Psoas muscle (tissue), 8 donors: ENCODE results near the gene PPP4R4. TPM values are rescaled to one million over a fixed set of nuclear protein-coding genes. Genes with fewer than 3 reads are reported as not detected.

Experiments used
- ATAC-seq, 4 donors: fragments of 200-7000 bp; cut with Tn5 transposase; one replicate each; pipeline ENCODE4 v1.9.1; 2020; ENCODE audit warnings: moderate library complexity in 3 of 4, mild to moderate bottlenecking in 2 of 4
- DNase-seq, 2 donors: peaks; one replicate each; pipeline ENCODE4 v3.0.0-alpha.2; 2020
- H3K27ac ChIP-seq: fragments of 200-600 bp; one replicate; pipeline ENCODE4 v1.8.0; 2022
- H3K27me3 ChIP-seq, 3 donors: fragments of 200-600 bp in 1 of 3; one replicate each; pipeline versions ENCODE4 v1.6.1 to v1.8.0; 2013 to 2022; ENCODE audit warnings: low read length in 2 of 3, mild to moderate bottlenecking in 2 of 3, moderate library complexity in 1 of 3; ENCODE audit not compliant: insufficient read depth in 3 of 3
- H3K36me3 ChIP-seq, 2 donors: fragments of 200-600 bp in 1 of 2; one replicate each; pipeline versions ENCODE4 v1.6.1 to v1.8.0; 2013 to 2022; ENCODE audit warnings: low read depth in 1 of 2, mild to moderate bottlenecking in 1 of 2, moderate library complexity in 1 of 2; ENCODE audit not compliant: insufficient read depth in 1 of 2
- H3K4me1 ChIP-seq: fragments of 200-600 bp; one replicate; pipeline ENCODE4 v1.8.0; 2022
- H3K4me3 ChIP-seq: fragments of 200-600 bp; one replicate; pipeline ENCODE4 v1.8.0; 2022; ENCODE audit warnings: mild to moderate bottlenecking
- H3K9me3 ChIP-seq: fragments of 200-600 bp; one replicate; pipeline ENCODE4 v1.8.0; 2022
- WGBS, 3 donors: extraction: QIAGEN DNeasy Blood & Tissue Kit; methylation state at CpG; one replicate each; pipeline versions ENCODE4 v1.1.6 to v1.1.7; 2013; 5-methylcytosine and 5-hydroxymethylcytosine counted together
- intact Hi-C, 2 donors: fragments of 100-400 bp; cut with DNase I; formaldehyde crosslinking; loops; one replicate each; pipeline versions ENCODE4 v1.11.0 to v1.14.2; 2022
- polyA plus RNA-seq, 3 donors: library from polyadenylated mRNA; stranded (reverse); fragments of 200-250 nt; gene quantifications; one replicate each; pipeline ENCODE4 v1.2.3, GENCODE V29; 2013
- total RNA-seq, 4 donors: library from RNA; stranded (reverse); fragmentation: NEBNext Ultra II Directional in 2 of 4; extraction: Animal tissue kit (Norgen Biotek cat#: 25700) in 2 of 4; gene quantifications; one replicate each; pipeline versions ENCODE4 v1.2.1 to v1.2.4, GENCODE V29; 2021 to 2023
- TF ChIP-seq, protein P1 (sequence below): fragments of 200-600 bp; IDR thresholded peaks from one replicate; pipeline ENCODE4 v1.8.0; 2022; ENCODE audit warnings: antibody characterized with exemption
- donor health status: healthy with polysubstance abuse.
- donor health status: DM: no; HTN: no; CAD: no; lungs with moderate emphysema.
- donor health status: Bipolar disorder and iron deficiency.
- donor health status: healthy.
- donor health status: DM: yes; HTN: yes; CAD: no.
- donor health status: DM: no; HTN: no; CAD: no.
- donor health status: DM: no; HTN: no; CAD: no.
- donor health status: DM: yes; HTN: yes; CAD: no.

The PPP4R4 gene
- total and polyA plus RNA-seq, 7 donors: 0.01 to 0.73 (median 0.19) TPM; not detected in 1

GRCh38 chr14:94126800-94127199 lies 47.3 kb upstream of the PPP4R4 start:
- no peak overlapping the region for H3K27ac ChIP-seq
- WGBS, 3 donors: 79 to 96% (median 79%) methylated on average over 5 of the region's 5 CpGs
- no peaks in the 10 kb centered on the region for H3K36me3 ChIP-seq
- H3K4me3 ChIP-seq: no peak overlapping the region
- DNase-seq: no peak
- intact Hi-C loops: no loop called here
- H3K9me3 ChIP-seq: no peaks in the 10 kb centered on the region
- H3K27me3 ChIP-seq: no peaks in the 10 kb centered on the region
- TF ChIP-seq, protein P1, sequence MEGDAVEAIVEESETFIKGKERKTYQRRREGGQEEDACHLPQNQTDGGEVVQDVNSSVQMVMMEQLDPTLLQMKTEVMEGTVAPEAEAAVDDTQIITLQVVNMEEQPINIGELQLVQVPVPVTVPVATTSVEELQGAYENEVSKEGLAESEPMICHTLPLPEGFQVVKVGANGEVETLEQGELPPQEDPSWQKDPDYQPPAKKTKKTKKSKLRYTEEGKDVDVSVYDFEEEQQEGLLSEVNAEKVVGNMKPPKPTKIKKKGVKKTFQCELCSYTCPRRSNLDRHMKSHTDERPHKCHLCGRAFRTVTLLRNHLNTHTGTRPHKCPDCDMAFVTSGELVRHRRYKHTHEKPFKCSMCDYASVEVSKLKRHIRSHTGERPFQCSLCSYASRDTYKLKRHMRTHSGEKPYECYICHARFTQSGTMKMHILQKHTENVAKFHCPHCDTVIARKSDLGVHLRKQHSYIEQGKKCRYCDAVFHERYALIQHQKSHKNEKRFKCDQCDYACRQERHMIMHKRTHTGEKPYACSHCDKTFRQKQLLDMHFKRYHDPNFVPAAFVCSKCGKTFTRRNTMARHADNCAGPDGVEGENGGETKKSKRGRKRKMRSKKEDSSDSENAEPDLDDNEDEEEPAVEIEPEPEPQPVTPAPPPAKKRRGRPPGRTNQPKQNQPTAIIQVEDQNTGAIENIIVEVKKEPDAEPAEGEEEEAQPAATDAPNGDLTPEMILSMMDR: no peak
- no peak for ATAC-seq
- H3K4me1 ChIP-seq: no peaks in the 10 kb centered on the region

- no peak for ATAC-seq
- TF ChIP-seq, protein P1: no peak
- Histone ChIP-seq H3K4me3 (no peak overlapping the region), H3K27ac (no peak overlapping the region), H3K9me3 (no peaks in the 10 kb centered on the region), H3K36me3 (no peaks in the 10 kb centered on the region), H3K27me3 (no peaks in the 10 kb centered on the region), H3K4me1 (no peaks in the 10 kb centered on the region)
- 85 to 94% (median 91%) methylated on average over 6 of the region's 6 CpGs for WGBS, 3 donors
- DNase-seq: no peak
- intact Hi-C loops: no loop called here
These were observed 46.8 kb upstream of the PPP4R4 start for GRCh38 chr14:94127330-94127729.

- ATAC-seq (no peak), DNase-seq (no peak)
- no peaks in the 10 kb centered on the region for H3K9me3 ChIP-seq
- no peak overlapping the region for H3K4me3 ChIP-seq
- 86 to 88% (median 87%) methylated on average over 14 of the region's 14 CpGs for WGBS, 3 donors
- no peaks in the 10 kb centered on the region for H3K27me3 ChIP-seq
- H3K27ac ChIP-seq: no peak overlapping the region
- no peaks in the 10 kb centered on the region for H3K4me1 ChIP-seq
- TF ChIP-seq, protein P1: no peak
- intact Hi-C loops: no loop called here
- H3K36me3 ChIP-seq: no peaks in the 10 kb centered on the region
These were observed 45.8 kb upstream of the PPP4R4 start for GRCh38 chr14:94128216-94128839.

GRCh38 chr14:94129111-94129757 lies 44.9 kb upstream of the PPP4R4 start, which contains the start of gene IFI27L2:
IFI27L2 (minus strand) TSS chr14:94129604; CDS start chr14:94129564, 40 bp downstream.
- Histone ChIP-seq H3K27ac (peak within 1 kb of the TSS; percentile 34), H3K4me3 (peak within 1 kb of the TSS; percentile 59), H3K9me3 (no peaks in the 10 kb centered on the region), H3K36me3 (no peaks in the 10 kb centered on the region), H3K4me1 (no peaks in the 10 kb centered on the region), H3K27me3 (no peaks in the 10 kb centered on the region)
- WGBS, 3 donors: 1 to 2% (median 1%) methylated on average over 26 to 27 of the region's 27 CpGs
- intact Hi-C loops: no loop called here
- DNase-seq (peak; percentile 74 to 88), ATAC-seq (peak; percentile 72 to 91 (median 80))
- TF ChIP-seq, protein P1: no peak
